GM18499 (cell line): ENCODE measurements around the gene MOSPD3.

Source experiments
- ATAC-seq: cut with Tn5 transposase; IDR thresholded peaks from one replicate; pipeline ENCODE4 v1.9.1; 2021; ENCODE audit warnings: moderate number of reproducible peaks; ENCODE audit not compliant: insufficient read depth, unreplicated experiment

Gene MOSPD3

DNA sequence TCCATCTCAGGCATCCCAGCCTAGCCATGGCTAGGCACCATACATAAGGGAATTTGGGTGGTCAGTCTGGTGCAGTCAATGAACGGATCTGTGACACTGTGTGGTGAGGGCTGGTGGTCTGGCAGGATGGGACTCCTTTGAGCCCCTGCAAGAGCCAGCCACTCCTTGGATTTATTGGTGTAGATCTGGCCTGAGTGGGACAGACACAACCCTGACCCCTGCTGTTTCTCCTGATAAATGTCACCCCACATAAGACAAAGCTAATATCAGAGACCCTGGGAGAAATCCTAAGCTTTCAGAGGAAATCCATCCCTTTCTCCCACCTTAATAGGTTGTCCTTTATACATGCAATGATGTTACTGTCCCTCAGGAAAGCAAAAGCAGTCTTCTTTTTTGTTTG is 23.9 kb upstream of the MOSPD3 start:
- no peak for ATAC-seq

DNA sequence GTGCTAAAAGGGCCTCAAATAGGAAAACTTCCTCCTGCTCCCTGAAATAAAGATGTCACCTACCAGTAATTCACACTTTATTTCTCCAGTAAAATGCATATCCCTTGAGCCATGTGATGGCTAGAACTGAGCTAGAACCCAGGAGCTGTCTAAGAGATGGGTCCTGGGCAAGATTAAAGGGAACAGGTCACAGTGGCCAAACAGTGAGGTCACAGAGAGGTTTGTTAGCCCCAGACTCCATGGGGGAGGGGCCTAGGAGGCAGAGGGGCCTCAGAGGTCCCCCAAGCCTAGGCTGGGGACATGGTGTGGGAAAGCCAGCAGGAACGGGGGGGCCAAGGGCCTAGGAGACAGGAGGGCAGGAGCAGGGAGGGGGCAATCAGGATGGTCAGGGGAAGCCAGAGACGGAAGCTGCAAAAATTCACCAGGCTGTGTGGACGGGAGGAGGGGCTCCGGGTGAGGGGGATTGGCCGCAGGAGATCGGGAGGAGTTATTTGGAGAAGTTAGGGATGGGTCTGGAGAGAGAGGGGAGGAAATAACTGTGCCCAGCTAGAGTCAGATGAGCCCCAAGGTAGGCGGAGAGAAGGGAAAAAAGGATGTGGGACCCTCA is 22.9 kb upstream of the MOSPD3 start:
- ATAC-seq, result no peak

DNA sequence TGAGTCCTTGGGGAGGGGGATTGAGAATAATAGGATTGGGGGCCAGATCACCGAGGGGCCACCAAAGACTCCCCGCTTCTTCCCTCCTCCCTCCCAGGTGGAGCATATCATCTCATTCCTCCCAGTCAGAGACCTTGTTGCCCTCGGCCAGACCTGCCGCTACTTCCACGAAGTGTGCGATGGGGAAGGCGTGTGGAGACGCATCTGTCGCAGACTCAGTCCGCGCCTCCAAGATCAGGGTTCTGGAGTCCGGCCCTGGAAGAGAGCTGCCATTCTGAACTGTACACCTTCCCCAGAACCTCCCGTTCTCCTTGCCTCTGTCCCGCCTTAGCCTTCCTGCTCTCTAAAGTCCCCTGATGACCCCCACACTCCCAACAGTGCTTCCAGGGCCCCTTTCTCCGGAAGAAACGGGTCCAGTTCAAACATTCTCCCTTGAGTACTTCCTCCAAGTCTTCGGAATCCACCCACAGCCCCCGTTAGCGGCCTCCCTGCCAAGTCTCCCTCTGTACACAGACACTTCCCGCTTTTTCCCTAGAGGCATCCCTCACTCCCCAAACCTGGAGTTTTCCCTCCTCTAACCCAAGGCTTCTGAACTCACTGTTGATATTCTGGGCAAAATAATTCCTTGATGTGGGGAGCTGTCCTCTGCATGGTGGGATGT is 22.1 kb upstream of the MOSPD3 start:
- ATAC-seq, result no peak

DNA sequence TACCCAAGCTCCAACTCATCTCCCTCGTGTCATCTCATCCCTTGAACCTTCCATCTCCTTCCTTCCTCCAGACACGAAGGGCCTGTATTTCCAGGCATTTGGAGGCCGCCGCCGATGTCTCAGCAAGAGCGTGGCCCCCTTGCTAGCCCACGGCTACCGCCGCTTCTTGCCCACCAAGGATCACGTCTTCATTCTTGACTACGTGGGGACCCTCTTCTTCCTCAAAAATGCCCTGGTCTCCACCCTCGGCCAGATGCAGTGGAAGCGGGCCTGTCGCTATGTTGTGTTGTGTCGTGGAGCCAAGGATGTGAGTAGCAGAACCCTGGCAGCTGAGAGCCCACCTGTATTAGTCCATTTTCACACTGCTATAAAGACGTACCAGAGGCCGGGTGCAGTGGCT is 20.7 kb upstream of the MOSPD3 start:
- ATAC-seq, result no peak

DNA sequence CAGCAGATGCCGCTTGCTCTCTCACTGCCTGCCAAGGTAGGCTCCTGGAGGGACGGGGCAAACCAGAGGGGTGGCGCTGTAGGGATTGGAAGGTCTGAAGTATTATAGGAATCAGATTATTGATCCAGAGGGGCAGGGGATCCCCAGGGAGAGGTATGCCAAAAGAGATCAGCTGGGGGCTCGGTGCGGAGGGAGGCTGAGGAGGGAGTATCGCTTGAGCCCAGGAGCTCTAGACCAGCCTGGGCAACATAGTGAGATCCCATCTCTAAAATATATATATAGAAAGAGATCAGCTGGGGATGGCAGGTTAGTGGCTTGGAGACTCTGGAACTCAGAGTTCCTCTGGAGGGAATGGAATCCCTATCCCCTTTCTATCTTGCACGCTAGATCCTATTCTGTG is 17.2 kb upstream of the MOSPD3 start:
- no peak for ATAC-seq

DNA sequence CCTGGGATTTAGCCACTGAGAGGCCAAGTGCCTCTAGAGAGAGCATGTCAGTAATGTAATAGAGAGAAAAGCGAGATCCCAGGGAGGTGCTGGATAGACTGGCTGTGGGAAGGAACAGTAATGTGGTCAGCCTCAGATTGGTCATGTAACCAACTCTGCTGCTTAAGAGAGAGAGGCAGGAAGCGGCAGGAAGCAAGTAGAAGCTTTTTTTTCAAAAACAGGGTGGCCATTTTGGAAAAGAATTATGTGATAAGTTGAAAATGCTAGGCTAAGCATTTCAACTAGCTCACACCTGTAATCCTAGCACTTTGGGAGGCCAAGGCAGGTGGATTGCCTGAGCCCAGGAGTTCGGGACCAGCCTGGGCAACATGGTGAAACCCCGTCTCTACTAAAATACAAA is 13.9 kb upstream of the MOSPD3 start:
- ATAC-seq, result no peak

DNA sequence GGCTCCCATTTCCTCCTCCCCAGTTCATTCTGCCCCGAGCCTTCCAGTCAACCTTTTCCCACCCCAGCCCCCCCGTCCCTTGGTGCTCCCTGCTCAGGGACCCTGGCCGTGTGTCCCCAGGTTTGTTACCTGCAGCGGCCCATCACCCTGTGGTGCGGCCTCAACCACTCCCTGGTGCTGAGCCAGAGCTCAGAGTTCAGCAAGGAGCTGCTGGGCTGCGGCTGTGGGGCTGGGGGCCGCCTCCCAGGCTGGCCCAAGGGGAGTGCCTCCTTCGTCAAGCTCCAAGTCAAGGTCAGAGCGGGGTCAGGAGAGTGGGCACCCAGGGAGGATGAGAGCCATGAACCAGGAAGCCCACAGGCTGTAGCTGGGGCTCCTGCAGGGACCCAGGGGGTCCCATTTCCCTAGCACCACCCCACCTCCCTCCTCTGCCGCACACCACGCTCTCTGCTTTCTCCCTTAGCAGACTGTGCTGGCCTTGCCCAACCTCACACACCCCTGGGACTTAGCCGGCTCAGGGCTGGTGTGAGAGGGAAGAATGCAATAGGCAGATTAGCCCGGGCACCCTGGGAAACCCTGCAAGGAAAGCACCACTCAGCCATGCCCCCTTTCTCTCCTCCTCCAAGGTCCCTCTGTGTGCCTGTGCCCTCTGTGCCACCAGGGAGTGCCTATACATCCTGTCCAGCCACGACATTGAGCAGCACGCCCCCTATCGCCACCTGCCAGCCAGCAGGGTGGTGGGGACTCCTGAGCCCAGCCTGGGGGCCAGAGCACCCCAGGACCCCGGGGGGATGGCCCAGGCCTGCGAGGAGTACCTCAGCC is 12.2 kb upstream of the MOSPD3 start:
- no peak for ATAC-seq

DNA sequence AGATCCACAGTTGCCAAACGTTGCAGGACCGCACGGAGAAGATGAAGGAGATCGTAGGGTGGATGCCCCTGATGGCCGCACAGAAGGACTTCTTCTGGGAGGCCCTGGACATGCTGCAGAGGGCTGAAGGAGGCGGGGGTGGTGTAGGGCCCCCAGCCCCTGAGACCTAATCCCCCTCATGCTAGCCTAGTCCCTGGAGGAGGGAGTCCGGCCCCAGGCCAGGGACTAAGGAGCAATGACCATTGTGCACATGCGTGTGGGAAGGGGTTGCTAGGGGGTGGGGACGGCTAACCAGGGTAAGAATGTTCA is 11.7 kb upstream of the MOSPD3 start:
- no peak for ATAC-seq

DNA sequence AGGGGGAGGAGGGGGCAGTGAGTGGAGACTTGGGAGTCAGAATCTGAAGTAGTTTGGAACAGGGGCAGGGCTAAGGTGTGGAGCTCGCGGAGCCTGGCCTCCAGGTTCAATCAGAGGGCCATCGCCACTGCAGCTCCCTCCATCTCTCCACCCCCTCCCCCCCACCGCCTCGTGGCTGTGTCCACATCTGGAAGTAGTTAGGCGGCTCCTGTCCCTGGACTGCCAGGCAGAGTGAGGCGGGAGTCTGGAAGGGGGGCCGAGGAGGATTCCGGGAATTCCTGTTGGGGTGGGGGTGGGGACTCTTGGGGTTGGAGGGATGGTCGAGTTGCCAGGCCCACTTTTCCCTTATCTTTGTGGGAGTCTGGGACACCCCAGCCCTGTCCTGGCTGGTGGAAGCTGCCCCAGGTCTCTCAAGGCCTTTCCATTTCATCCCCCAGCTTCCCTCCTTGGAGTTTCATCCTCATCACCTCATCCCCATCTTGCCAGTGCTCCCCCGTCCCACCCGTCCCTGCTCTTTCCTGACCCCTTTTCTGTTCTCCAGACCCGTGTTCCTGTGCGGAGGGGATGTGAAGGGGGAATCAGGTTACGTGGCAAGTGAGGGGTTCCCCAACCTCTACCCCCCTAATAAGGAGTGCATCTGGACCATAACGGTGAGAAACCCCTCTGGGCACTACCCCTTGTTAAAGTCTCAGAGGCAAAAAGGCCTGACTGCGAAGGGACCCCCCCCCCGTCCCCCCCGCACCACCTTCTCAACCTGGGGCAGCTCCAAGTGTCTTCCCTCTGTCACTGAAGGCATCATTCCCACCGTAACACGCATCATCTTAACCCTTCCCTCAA is 9.2 kb upstream of the MOSPD3 start:
- ATAC-seq, result no peak

DNA sequence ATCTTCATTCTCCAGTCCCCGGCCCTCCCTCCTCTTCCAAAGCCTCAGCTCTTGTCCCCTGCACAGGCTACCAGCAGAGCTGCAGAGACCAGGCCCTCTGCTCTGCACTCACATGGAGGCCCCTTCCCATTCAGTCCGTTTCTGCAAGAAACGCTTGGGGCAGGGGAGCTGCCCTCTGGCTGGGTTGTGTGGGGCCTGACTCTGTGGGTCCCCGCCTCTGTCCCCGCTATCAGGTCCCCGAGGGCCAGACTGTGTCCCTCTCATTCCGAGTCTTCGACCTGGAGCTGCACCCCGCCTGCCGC is 8.7 kb upstream of the MOSPD3 start:
- ATAC-seq, result no peak

DNA sequence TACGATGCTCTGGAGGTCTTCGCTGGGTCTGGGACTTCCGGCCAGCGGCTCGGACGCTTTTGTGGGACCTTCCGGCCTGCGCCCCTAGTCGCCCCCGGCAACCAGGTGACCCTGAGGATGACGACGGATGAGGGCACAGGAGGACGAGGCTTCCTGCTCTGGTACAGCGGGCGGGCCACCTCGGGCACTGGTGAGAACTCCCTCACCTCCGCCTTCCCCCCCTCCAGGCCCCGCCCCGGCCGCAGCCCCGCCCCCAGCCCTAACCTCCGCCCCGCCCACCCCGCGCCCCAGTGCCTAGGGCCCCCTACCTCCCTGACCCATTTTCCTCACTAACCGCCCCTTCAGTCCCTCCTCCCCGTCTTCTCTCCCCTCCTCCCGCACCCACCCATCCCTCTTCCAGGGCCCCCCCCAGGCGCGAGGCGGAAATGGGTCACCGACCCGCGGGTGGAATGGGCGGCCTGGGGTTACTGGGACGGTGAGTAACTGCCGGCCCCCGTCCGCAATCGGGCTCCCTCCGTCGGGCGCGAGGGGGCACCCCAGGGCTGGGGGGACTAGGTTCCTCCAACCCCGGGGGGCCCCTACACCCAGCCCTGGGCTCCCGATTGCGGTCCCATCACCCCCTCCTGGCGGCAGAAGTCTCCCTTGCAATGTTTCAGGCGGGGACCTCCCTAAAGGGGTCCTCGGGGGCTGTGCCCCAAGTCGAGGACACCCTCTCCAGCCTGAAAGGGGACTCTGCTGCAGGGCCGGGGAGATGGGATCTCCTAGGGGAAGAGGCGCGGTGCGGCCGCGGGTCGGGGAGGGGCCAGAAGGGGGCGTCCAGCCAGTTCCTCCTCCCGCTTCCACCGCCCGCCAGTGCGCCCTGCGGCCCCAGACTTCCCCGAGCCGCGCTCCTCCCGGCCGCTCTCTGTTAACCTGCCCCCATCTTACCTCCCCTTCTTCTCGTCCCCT is 8.0 kb upstream of the MOSPD3 start:
- no peak for ATAC-seq

DNA sequence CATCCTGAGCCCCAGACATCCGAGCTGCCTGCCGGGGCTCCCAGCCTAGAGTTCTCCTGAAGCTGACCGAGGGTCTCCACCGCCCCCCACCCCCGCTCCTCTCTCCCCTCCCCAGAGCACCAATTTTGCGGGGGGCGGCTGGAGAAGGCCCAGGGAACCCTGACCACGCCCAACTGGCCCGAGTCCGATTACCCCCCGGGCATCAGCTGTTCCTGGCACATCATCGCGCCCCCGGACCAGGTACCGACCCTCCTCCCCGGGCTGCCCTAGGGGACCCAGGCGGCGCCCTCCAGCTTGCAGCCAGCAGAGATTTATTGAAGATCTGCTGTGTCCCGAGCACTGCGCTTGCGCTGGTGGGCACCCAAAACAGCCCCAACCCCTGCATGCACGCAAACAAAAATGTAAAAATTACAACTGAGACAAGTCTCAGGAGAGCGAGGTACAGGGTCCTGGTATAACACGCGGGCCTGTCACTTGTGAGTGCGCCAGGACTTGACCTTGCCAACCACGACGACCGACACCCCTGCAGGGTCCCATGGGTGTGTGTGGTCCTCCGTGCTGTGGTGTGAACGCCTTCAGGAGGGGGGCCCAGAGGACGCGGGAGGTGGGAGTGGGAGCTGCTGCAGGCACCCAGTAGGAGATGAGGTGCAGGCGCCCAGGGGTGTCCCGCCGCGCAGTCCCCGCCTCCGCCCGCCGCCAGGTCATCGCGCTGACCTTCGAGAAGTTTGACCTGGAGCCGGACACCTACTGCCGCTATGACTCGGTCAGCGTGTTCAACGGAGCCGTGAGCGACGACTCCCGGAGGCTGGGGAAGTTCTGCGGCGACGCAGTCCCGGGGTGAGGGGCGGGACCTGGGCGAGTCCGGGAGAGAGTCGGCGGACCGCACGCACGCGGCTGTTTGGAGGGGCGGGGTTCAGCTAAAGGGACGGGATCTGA is 7.1 kb upstream of the MOSPD3 start:
- ATAC-seq, result no peak

DNA sequence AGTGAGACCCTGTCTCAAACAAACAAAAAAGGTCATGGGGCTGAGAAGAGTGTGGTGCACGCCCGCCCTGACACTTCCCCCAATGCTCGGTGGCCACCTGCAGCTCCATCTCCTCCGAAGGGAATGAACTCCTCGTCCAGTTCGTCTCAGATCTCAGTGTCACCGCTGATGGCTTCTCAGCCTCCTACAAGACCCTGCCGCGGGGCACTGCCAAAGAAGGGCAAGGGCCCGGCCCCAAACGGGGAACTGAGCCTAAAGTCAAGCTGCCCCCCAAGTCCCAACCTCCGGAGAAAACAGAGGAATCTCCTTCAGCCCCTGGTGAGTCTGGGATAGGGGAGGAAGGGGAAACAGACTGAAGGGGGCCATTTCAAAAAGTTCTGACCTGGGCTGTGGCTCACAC is 6.0 kb upstream of the MOSPD3 start:
- no peak for ATAC-seq

DNA sequence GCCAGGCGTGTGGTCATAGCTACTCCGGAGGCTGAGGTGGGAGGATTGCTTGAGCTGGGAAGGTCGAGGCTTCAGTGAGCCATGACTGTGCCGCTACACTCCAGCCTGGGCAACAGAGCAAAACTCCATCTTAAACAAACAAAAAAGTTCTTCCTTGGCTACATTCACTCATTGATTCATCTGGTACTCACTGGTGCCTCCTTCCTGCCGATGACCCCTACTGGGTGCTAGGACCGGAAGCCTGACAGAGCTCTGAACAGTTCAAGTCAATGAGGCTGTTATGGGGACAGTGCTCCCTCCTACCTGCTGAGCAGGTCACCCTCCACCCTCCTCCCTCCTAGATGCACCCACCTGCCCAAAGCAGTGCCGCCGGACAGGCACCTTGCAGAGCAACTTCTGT is 5.2 kb upstream of the MOSPD3 start:
- ATAC-seq, result no peak

DNA sequence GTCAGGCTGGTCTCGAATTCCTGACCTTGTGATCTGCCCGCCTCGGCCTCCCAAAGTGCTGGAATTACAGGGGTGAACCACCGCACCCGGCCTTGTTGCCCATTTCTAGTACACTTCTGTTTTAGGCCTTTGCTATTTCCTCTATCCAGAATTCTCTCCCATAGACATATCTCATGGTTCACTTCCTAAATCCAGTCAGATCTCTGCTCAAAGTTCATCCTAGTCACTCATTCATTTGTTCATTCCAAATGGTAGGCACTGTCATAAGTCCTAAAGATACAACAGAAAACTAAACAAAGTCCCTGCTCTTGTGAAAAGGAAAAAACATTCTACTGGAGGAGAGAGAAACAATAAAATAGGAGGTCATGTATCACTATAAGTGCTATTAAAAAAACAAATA is 2.4 kb upstream of the MOSPD3 start:
- no peak for ATAC-seq

DNA sequence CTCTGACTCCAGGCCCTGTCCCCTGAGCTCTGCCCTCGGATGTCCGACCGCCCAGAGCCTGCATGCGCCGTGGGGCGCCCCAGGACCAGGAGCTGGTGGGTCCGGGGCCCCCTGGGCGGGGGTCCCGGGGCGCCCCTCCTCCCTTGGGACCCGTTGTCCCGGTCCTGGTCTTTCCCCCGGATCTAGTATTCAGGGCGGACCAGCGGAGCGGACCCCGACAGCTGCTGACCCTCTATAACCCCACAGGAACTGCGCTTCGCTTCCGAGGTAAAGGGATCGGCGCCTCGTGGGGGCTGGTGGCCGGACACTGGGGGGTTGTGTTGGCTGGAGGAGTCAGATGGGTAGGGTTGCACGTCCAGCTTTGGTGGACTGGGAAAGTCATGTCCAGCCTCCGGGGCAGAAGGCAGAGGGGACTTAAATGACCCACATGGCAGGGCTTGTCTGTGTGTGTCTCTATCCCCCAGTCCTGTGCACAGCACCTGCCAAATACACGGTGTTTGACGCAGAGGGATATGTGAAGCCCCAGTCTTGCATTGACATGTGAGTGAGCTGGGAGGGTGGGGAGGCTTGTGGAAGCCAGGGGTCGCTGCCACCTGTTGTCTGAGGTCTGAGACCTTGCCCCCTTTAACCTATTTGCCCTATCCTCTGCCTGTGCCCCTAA is 520 bp downstream of the MOSPD3 start:
- no peak for ATAC-seq

DNA sequence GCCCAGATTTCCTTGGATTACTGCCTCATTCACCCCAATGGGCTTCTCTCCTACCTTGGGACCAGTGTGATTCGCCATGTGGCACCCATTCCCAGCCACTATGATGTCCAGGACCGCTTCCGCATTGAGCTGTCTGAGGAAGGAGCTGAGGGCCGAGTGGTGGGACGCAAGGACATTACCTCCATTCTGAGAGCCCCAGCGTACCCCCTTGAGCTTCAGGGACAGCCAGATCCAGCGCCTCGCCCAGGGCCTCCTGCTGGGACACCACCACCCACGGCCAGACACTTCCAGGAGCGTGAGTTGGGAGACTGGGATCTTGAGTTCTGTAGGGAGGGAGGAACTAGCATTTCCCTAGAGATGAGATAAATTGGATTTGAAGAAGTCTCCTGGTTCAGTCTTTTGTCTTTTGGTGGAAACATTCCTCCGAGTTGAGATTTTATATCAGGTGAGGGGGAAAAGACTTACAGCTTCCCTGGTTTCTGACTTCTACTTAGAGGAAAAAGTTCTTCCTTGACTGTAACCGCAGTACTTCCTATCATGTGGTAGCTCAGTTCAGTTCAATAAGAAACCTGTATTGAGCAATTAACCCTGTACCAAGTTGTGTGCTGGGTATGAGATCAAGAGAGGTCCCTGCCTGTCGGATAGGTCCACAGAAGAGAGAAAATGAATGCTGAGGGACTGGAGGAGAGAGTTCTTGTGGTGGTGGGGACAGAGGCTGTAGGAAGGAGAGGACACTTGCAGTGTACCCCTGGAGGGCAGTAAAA is 1.3 kb downstream of the MOSPD3 start:
- ATAC-seq, result no peak
